CD14-positive monocyte (primary cell): ENCODE data around the gene OPTC. TPM values are rescaled to one million over a fixed set of nuclear protein-coding genes. Genes with fewer than 3 reads are reported as not detected.

Source experiments
- DNase-seq, 3 donors: peaks; one replicate each; pipeline ENCODE4 v3.0.0-alpha.2; 2011 to 2022
- H2AFZ ChIP-seq: 2 replicates; pipeline ENCODE4 v1.6.0; 2012; ENCODE audit warnings: mild to moderate bottlenecking, low read depth, low read length, inconsistent platforms; ENCODE audit not compliant: insufficient read depth, poor library complexity, severe bottlenecking
- H3K27ac ChIP-seq, 2 donors: 1 replicate in 1 of 2; 2 replicates in 1 of 2; pipeline ENCODE4 v1.5.1; 2012 to 2013; ENCODE audit warnings: low read length in 2 of 2, control low read depth in 1 of 2, inconsistent platforms in 1 of 2, low read depth in 1 of 2, mild to moderate bottlenecking in 1 of 2
- H3K27me3 ChIP-seq, 2 donors: one replicate each; pipeline versions ENCODE4 v1.6.0 to v1.6.1; 2011 to 2013; ENCODE audit warnings: low read length in 2 of 2; ENCODE audit not compliant: control insufficient read depth in 2 of 2, insufficient read depth in 2 of 2
- H3K36me3 ChIP-seq, 2 donors: replicated peaks in 1 of 2; 1 replicate in 1 of 2; 2 replicates in 1 of 2; pipeline versions ENCODE4 v1.5.1 to v1.6.1; 2012 to 2013; ENCODE audit warnings: low read length in 2 of 2, control low read depth in 1 of 2, inconsistent platforms in 1 of 2, mild to moderate bottlenecking in 1 of 2; ENCODE audit not compliant: insufficient read depth in 2 of 2, control insufficient read depth in 1 of 2
- H3K4me1 ChIP-seq, 2 donors: 1 replicate in 1 of 2; 2 replicates in 1 of 2; pipeline versions ENCODE4 v1.5.1 to v1.6.1; 2012 to 2013; ENCODE audit warnings: low read length in 2 of 2, control low read depth in 1 of 2, inconsistent platforms in 1 of 2, mild to moderate bottlenecking in 1 of 2, moderate library complexity in 1 of 2; ENCODE audit not compliant: insufficient read depth in 2 of 2, control insufficient read depth in 1 of 2
- H3K4me2 ChIP-seq: replicated peaks from 2 replicates; pipeline ENCODE3; 2012; ENCODE audit warnings: low read length, moderate library complexity, mild to moderate bottlenecking; ENCODE audit not compliant: poor library complexity, severe bottlenecking; ENCODE audit errors: extremely low read depth
- H3K4me3 ChIP-seq, 3 experiments: fragments of 200-600 bp in 1 of 3; sonication (generic) in 1 of 3; replicated peaks in 1 of 3; 1 replicate in 2 of 3; 2 replicates in 1 of 3; pipeline ENCODE4 v1.5.1; 2011 to 2013; ENCODE audit warnings: low read length in 3 of 3, mild to moderate bottlenecking in 3 of 3, control low read depth in 2 of 3, low read depth in 2 of 3, inconsistent platforms in 1 of 3, moderate library complexity in 1 of 3
- H3K79me2 ChIP-seq: 2 replicates; pipeline ENCODE4 v1.6.0; 2012; ENCODE audit warnings: mild to moderate bottlenecking, control low read depth, inconsistent platforms, low read length, moderate library complexity; ENCODE audit not compliant: insufficient read depth
- H3K9ac ChIP-seq: 2 replicates; pipeline ENCODE4 v1.6.0; 2017; ENCODE audit warnings: low read length, mild to moderate bottlenecking; ENCODE audit not compliant: insufficient read depth, poor library complexity, severe bottlenecking
- H3K9me3 ChIP-seq, 2 donors: replicated peaks in 1 of 2; 1 replicate in 1 of 2; 2 replicates in 1 of 2; pipeline versions ENCODE4 v1.5.1 to v1.6.1; 2012 to 2013; ENCODE audit warnings: low read length in 2 of 2, control low read depth in 1 of 2; ENCODE audit not compliant: control insufficient read depth in 1 of 2, insufficient read depth in 1 of 2
- H4K20me1 ChIP-seq: 2 replicates; pipeline ENCODE4 v1.6.0; 2012; ENCODE audit warnings: mild to moderate bottlenecking, low read length, control low read depth, moderate library complexity; ENCODE audit not compliant: insufficient read depth
- H3K27ac Mint-ChIP-seq, 7 donors: one replicate each; pipeline ENCODE4 v1.8.0; 2020; ENCODE audit warnings: mild to moderate bottlenecking in 7 of 7, mixed read lengths in 7 of 7, moderate library complexity in 6 of 7, inconsistent platforms in 2 of 7
- H3K27me3 Mint-ChIP-seq, 3 donors: one replicate each; pipeline ENCODE4 v1.8.0; 2021 to 2022; ENCODE audit warnings: low read depth in 3 of 3, mild to moderate bottlenecking in 3 of 3, mixed read lengths in 3 of 3, moderate library complexity in 3 of 3, inconsistent platforms in 1 of 3
- H3K36me3 Mint-ChIP-seq, 2 donors: one replicate each; pipeline ENCODE4 v1.8.0; 2020; ENCODE audit warnings: mixed read lengths in 2 of 2, inconsistent platforms in 1 of 2, mild to moderate bottlenecking in 1 of 2
- H3K4me1 Mint-ChIP-seq: one replicate; pipeline ENCODE4 v1.8.0; 2020; ENCODE audit warnings: mild to moderate bottlenecking, mixed read lengths
- H3K4me3 Mint-ChIP-seq, 2 donors: one replicate each; pipeline ENCODE4 v1.8.0; 2020; ENCODE audit warnings: mild to moderate bottlenecking in 2 of 2, mixed read lengths in 2 of 2, moderate library complexity in 1 of 2
- H3K9me3 Mint-ChIP-seq, 7 donors: one replicate each; pipeline ENCODE4 v1.8.0; 2020 to 2022; ENCODE audit warnings: mixed read lengths in 7 of 7, mild to moderate bottlenecking in 6 of 7, moderate library complexity in 6 of 7, inconsistent platforms in 2 of 7
- WGBS: methylation state at CpG from one replicate; pipeline ENCODE4 v1.1.5; 2013; ENCODE audit warnings: missing lambda C conversion rate; ENCODE audit not compliant: insufficient coverage; 5-methylcytosine and 5-hydroxymethylcytosine counted together
- intact Hi-C, 2 donors: fragments of 100-400 bp; cut with micrococcal nuclease; formaldehyde crosslinking; loops; one replicate each; pipeline versions ENCODE4 v1.15.0 to v1.15.1; 2023
- polyA plus RNA-seq, 3 donors: library from polyadenylated mRNA; depleted of rRNA in 1 of 3; unstranded in 2 of 3; stranded (reverse) in 1 of 3; fragments of 300-500 nt in 2 of 3; fragments of >200 nt in 1 of 3; fragmentation: Illumina TruSeq in 2 of 3; gene quantifications; 1 replicate in 2 of 3; 2 replicates in 1 of 3; pipeline ENCODE4 v1.2.3, GENCODE V29; 2012 to 2021
- TF ChIP-seq, protein P1 (sequence below): fragments of 200-600 bp; IDR thresholded peaks from one replicate; pipeline ENCODE4 v1.8.0; 2022; ENCODE audit warnings: antibody characterized with exemption, mild to moderate bottlenecking

OPTC gene
- polyA plus RNA-seq, 3 donors: not detected

DNA sequence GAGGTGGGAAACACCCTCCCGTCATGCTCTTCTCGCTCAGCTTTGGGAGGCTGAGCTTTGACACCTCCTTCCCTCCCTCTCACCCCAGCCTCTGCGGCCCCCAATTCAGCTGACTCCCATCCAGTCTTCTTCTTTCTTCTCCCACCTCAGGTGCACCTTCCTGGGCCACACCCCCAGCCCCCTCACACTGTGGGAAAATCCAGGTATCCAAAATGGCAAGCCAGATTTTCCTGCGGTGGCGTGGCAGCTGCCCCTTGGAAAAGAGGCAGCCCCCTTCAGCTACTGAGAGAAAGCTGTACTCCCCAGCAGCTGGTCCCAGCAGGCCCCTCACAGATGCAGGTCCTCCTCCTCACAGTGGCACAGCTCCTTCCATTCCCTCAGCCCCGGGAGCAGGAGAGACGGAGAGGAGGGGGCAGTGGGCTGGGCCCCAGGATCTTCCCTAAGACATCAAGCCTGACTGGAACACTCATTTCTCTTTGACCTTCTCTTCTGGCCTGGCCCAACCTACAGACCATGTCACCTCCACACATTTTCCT is 61.6 kb downstream of the OPTC start:
- Histone ChIP-seq H2AFZ (no peak overlapping the region), H3K4me3 (no peak overlapping the region), H4K20me1 (no peaks in the 10 kb centered on the region), H3K4me2 (no peak overlapping the region), H3K27me3 (no peaks in the 10 kb centered on the region), H3K9me3 (no peaks in the 10 kb centered on the region), H3K27ac (no peak overlapping the region), H3K4me1 (no peaks in the 10 kb centered on the region), H3K79me2 (no peaks in the 10 kb centered on the region), H3K36me3 (no peaks in the 10 kb centered on the region), H3K9ac (no peak overlapping the region)
- H3K27ac Mint-ChIP-seq: peak overlapping the region in 1 of 7 donors; percentile 45
- H3K9me3 Mint-ChIP-seq: peaks cover 0 to 1% (median 0%) of the 10 kb centered on the region in 7 donors
- peaks cover 9% of the 10 kb centered on the region for H3K4me1 Mint-ChIP-seq
- H3K27me3 Mint-ChIP-seq: peaks cover 2 to 4% (median 3%) of the 10 kb centered on the region in 3 donors
- H3K4me3 Mint-ChIP-seq: no peak overlapping the region
- no peak for DNase-seq
- H3K36me3 Mint-ChIP-seq: no peaks in the 10 kb centered on the region
- intact Hi-C loops: no loop called here
- TF ChIP-seq, protein P1, sequence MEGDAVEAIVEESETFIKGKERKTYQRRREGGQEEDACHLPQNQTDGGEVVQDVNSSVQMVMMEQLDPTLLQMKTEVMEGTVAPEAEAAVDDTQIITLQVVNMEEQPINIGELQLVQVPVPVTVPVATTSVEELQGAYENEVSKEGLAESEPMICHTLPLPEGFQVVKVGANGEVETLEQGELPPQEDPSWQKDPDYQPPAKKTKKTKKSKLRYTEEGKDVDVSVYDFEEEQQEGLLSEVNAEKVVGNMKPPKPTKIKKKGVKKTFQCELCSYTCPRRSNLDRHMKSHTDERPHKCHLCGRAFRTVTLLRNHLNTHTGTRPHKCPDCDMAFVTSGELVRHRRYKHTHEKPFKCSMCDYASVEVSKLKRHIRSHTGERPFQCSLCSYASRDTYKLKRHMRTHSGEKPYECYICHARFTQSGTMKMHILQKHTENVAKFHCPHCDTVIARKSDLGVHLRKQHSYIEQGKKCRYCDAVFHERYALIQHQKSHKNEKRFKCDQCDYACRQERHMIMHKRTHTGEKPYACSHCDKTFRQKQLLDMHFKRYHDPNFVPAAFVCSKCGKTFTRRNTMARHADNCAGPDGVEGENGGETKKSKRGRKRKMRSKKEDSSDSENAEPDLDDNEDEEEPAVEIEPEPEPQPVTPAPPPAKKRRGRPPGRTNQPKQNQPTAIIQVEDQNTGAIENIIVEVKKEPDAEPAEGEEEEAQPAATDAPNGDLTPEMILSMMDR: no peak
- WGBS: 94% methylated on average over 7 of the region's 7 CpGs

DNA sequence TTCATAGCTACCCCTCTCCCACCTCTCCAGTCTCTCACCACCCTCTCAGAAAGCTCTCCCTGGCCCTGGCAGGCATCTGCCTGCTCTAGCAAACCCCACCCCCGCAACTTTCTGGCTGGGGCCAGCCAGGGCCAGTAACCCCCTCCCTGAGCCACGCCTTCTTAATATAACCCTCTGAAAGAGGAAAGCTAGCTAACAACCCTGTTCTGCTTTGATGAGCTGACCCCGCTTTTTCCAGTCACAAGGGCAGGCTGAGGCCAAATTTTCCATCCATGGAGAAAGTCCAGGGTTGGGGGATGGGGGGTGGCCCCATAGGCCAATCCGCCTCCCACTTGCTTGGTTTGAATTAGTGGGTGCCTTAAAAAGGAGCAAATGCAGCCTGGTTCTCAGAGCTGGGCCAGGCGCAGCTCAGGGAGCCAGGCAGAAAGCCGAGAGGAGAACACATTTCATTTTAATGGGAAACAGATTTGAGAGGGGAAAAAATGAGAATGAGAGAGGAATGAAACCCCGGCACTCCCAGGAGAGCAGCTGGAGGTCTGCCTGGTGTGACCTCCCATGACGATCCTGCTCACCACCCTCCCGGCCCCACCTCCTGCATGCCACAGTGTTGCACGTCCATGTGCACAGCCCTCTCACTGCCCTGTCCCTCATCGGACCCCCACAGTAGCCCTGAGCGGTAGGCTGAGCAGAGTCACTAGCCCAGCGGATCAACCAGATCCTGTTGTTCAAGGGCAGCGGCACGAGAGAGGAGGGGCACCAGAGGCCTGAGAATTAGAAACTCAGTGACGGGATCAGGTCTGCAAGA is 62.3 kb downstream of the OPTC start:
- DNase-seq: no peak
- Histone ChIP-seq H3K27me3 (no peaks in the 10 kb centered on the region), H3K79me2 (no peaks in the 10 kb centered on the region), H2AFZ (no peak overlapping the region), H3K27ac (no peak overlapping the region), H4K20me1 (no peaks in the 10 kb centered on the region), H3K9me3 (no peaks in the 10 kb centered on the region), H3K4me2 (no peak overlapping the region), H3K36me3 (no peaks in the 10 kb centered on the region), H3K9ac (no peak overlapping the region), H3K4me3 (no peak overlapping the region), H3K4me1 (no peaks in the 10 kb centered on the region)
- Mint-ChIP-seq H3K27me3 (peaks cover 2 to 4% (median 3%) of the 10 kb centered on the region in 3 donors), H3K9me3 (peaks cover 0 to 1% (median 0%) of the 10 kb centered on the region in 7 donors), H3K4me3 (no peak overlapping the region), H3K36me3 (no peaks in the 10 kb centered on the region), H3K4me1 (peaks cover 9% of the 10 kb centered on the region), H3K27ac (peak overlapping the region in 1 of 7 donors; percentile 28)
- TF ChIP-seq, protein P1: no peak
- intact Hi-C loops: no loop called here
- 94% methylated on average over 16 of the region's 16 CpGs for WGBS
